Stimulated activated effector memory CD8-positive, alpha-beta T cell treated with anti-CD3 and anti-CD28 coated beads, Interleukin-12 subunit alpha, Interleukin-12 subunit beta, amount 100 ng/mL, for 72 hours (primary cell): Measurements from ENCODE around the gene NAT16.

Experiments
- ATAC-seq: fragments of 150-1000 bp; cut with Tn5 transposase; 2 replicates; pipeline ENCODE4 v1.10.0; 2021
- DNase-seq, 2 donors: peaks; one replicate each; pipeline ENCODE4 v3.0.0; 2021 to 2022; ENCODE audit warnings: low spot score in 2 of 2
- H3K27ac Mint-ChIP-seq: one replicate; pipeline ENCODE4 v1.8.0; 2022; ENCODE audit warnings: mild to moderate bottlenecking, mixed read lengths
- H3K36me3 Mint-ChIP-seq: one replicate; pipeline ENCODE4 v1.8.0; 2022; ENCODE audit warnings: mild to moderate bottlenecking, mixed read lengths
- H3K4me1 Mint-ChIP-seq: one replicate; pipeline ENCODE4 v1.8.0; 2022; ENCODE audit warnings: mixed read lengths
- H3K4me3 Mint-ChIP-seq: one replicate; pipeline ENCODE4 v1.8.0; 2022; ENCODE audit warnings: mild to moderate bottlenecking, mixed read lengths
- H3K9me3 Mint-ChIP-seq: one replicate; pipeline ENCODE4 v1.8.0; 2022; ENCODE audit warnings: mixed read lengths

Gene NAT16

GRCh38 chr7:101159696-101160674, 20.1 kb downstream of the NAT16 start:
- Mint-ChIP-seq H3K27ac (no peak overlapping the region), H3K9me3 (no peaks in the 10 kb centered on the region), H3K36me3 (peaks cover 45% of the 10 kb centered on the region), H3K4me1 (peaks cover 13% of the 10 kb centered on the region), H3K4me3 (no peak overlapping the region)
- ATAC-seq = no peak
- DNase-seq = no peak

GRCh38 chr7:101156866-101157589, 23.1 kb downstream of the NAT16 start:
- H3K36me3 Mint-ChIP-seq = peaks cover 41% of the 10 kb centered on the region
- DNase-seq (no peak), ATAC-seq (no peak)
- H3K4me1 Mint-ChIP-seq = peaks cover 17% of the 10 kb centered on the region
- no peaks in the 10 kb centered on the region for H3K9me3 Mint-ChIP-seq
- H3K27ac Mint-ChIP-seq = no peak overlapping the region
- no peak overlapping the region for H3K4me3 Mint-ChIP-seq

DNA sequence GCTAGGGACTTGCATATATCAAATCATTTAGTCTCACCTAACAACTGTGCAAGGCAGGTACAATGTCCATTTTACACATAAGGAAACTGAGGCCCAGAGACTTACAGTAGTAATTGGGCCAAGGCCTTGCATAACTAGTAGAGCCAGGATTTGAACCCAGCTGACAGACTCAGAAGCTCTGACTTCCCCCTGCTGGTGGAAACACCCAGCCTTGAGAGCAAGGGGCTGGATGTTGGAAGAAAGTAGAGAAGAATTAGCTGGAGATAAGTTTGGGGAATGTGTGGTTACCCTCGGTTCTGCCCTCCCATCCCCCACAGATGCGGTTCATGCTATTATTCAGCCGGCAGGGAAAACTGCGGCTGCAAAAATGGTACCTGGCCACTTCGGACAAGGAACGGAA, 23.8 kb downstream of the NAT16 start:
- peaks cover 17% of the 10 kb centered on the region for H3K4me1 Mint-ChIP-seq
- no peak overlapping the region for H3K4me3 Mint-ChIP-seq
- no peak for DNase-seq
- no peak for ATAC-seq
- peaks cover 41% of the 10 kb centered on the region for H3K36me3 Mint-ChIP-seq
- no peak overlapping the region for H3K27ac Mint-ChIP-seq
- H3K9me3 Mint-ChIP-seq = no peaks in the 10 kb centered on the region

GRCh38 chr7:101155303-101155702, 24.8 kb downstream of the NAT16 start:
- Mint-ChIP-seq H3K27ac (peak overlapping the region; percentile 0), H3K4me1 (peaks cover 17% of the 10 kb centered on the region), H3K9me3 (no peaks in the 10 kb centered on the region), H3K36me3 (peaks cover 34% of the 10 kb centered on the region), H3K4me3 (peak overlapping the region; percentile 74)
- DNase-seq (no peak), ATAC-seq (no peak)

DNA sequence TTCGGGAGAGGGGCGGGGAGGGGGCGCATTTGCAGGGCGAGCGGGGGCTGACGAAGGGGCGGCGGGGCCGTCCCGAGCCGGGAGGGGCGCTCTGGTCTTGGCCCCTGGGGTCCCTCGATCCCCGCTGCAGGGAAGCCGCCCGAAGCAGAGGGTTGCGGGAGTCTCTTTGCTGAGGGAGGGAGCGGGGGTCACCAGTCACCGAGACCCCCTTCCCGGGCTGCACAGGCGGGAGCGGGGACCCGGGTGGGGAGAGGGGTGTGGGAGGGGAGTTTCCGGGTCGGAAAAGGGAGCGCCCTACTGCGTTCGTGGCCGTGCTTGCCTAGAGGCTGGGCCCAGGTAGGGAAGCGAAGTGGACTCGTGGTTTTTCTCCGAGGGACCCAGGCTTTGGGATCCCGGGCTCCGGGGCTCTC, 25.4 kb downstream of the NAT16 start:
- peaks cover 28% of the 10 kb centered on the region for H3K36me3 Mint-ChIP-seq
- no peak for DNase-seq
- H3K4me1 Mint-ChIP-seq = peaks cover 17% of the 10 kb centered on the region
- no peaks in the 10 kb centered on the region for H3K9me3 Mint-ChIP-seq
- peak overlapping the region; percentile 74 for H3K4me3 Mint-ChIP-seq
- peak; percentile 45 for ATAC-seq
- H3K27ac Mint-ChIP-seq = peak overlapping the region; percentile 90

DNA sequence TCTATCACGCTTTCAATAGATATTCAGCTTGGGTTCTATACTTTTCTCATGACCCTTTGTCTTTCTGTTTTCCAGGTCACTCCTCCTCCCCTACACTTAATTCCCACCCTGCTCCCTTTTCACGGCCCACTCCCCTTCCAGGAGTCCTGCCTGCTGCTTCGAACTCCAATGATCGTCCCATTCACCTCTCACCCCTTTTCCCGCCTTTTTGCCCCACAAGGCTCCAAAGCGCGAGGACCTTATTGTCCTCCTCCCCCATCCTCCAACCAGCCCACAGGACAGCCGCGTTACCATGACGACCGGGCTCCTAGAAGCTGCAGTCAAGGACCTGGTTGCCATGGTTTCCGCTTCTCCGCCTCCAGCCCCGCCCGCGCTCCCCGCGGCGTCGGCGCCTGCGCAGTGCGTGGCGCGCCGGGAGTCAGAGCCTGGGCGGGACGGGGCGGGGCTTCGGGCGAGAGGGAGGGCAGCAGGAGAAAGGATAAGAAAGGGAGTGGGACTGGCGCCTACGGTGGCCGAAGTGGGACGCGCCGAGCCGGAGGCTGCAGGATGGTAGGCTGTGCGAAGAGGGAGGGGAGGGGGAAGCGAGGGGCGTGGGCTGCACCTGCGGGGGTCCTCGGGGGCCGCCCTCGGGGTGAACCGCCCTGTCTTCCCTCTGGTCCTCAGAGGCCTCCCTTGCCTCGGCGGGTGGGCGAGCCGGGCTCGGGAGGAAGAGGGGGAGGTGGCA, 26.0 kb downstream of the NAT16 start, which contains the start of gene AP1S1:
Gene AP1S1 (plus strand): TSS at position 508 of the 724 bp plus-strand sequence. CDS start 39 bp downstream, at position 547.
- H3K27ac Mint-ChIP-seq = peak within 1 kb of the TSS; percentile 90
- H3K4me3 Mint-ChIP-seq = peak within 1 kb of the TSS; percentile 74
- H3K9me3 Mint-ChIP-seq = no peaks in the 10 kb centered on the region
- ATAC-seq (peak; percentile 91), DNase-seq (peak; percentile 77 to 92)
- H3K4me1 Mint-ChIP-seq = peaks cover 17% of the 10 kb centered on the region
- peaks cover 22% of the 10 kb centered on the region for H3K36me3 Mint-ChIP-seq

DNA sequence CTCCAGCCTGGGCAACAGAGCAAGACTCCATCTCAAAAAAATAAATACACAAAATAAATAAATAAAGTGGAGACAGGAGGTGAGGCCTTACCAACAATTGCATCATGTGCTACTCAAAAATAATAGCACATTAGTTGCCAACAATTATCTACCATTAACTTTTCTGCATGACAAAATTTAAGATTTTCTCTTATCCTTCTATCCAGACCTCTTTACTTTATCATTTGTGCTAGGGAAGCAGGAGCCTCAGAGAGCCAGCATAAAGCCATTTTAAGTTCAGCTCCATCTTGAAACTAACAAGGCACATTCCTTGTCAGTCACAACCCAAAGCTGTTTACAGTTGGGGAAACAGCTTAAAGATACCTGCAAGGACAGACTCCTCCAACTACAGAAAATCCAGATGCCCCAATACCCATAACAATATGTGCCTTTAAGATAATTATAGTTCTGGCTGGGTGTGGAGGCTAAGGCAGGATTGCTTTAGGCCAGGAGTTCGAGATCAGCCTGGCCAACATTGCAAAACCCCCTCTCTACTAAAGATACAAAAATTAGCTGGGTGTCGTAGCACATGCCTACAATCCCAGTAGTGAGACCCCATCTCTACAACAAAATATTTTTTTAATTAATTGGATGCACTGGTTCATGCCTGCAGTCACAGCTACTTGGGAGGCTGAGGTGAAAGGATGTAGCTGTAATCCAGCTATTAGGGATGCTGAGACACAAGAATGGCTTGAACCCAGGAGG, 28.0 kb downstream of the NAT16 start:
- Mint-ChIP-seq H3K4me1 (peaks cover 24% of the 10 kb centered on the region), H3K4me3 (no peak overlapping the region), H3K27ac (no peak overlapping the region), H3K9me3 (no peaks in the 10 kb centered on the region), H3K36me3 (peaks cover 9% of the 10 kb centered on the region)
- no peak for DNase-seq
- no peak for ATAC-seq

DNA sequence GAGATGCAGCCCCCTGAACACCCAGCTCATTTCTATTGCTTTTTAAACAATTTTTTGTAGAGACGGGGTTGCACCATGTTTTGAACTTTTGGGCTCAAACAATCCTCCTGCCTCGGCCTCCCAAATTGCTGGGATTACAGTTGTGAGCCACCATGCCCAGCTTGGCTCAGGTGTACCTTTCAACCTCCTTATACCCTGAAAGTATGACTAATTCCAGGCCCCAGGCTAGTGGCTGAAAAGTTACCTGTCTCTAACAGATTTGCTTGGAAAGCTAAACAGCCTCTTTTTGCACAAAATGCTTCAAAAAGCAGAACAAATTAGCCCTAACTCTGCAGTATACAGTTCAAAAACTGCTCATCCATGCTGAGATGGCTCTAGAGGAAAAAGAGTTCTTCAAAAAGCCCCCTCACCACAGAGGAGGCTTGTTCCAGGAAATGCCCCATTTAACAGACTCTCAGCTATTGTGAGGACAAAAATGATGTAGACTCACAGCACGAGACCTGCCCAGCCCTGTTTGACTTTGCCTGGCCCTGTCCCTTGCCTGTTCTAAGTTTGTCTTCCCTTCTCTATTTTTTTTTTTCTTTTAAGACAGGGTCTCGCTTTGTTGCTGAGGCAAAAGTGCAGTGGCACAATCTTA, 39.2 kb downstream of the NAT16 start:
- H3K4me1 Mint-ChIP-seq = peaks cover 44% of the 10 kb centered on the region
- ATAC-seq (no peak), DNase-seq (no peak)
- no peak overlapping the region for H3K27ac Mint-ChIP-seq
- H3K4me3 Mint-ChIP-seq = no peak overlapping the region
- no peaks in the 10 kb centered on the region for H3K9me3 Mint-ChIP-seq
- H3K36me3 Mint-ChIP-seq = no peaks in the 10 kb centered on the region

- no peak for ATAC-seq
- Mint-ChIP-seq H3K4me3 (no peak overlapping the region), H3K9me3 (no peaks in the 10 kb centered on the region), H3K36me3 (no peaks in the 10 kb centered on the region), H3K27ac (no peak overlapping the region), H3K4me1 (peaks cover 44% of the 10 kb centered on the region)
- no peak for DNase-seq
Observed at GRCh38 chr7:101140339-101140699, 39.8 kb downstream of the NAT16 start.

- peaks cover 46% of the 10 kb centered on the region for H3K4me1 Mint-ChIP-seq
- H3K36me3 Mint-ChIP-seq = no peaks in the 10 kb centered on the region
- DNase-seq (peak; percentile 34 to 82), ATAC-seq (peak; percentile 93)
- H3K4me3 Mint-ChIP-seq = peak overlapping the region; percentile 40
- H3K27ac Mint-ChIP-seq = peak overlapping the region; percentile 76
- H3K9me3 Mint-ChIP-seq = no peaks in the 10 kb centered on the region
Observed at GRCh38 chr7:101138213-101138870, 41.8 kb downstream of the NAT16 start.

DNA sequence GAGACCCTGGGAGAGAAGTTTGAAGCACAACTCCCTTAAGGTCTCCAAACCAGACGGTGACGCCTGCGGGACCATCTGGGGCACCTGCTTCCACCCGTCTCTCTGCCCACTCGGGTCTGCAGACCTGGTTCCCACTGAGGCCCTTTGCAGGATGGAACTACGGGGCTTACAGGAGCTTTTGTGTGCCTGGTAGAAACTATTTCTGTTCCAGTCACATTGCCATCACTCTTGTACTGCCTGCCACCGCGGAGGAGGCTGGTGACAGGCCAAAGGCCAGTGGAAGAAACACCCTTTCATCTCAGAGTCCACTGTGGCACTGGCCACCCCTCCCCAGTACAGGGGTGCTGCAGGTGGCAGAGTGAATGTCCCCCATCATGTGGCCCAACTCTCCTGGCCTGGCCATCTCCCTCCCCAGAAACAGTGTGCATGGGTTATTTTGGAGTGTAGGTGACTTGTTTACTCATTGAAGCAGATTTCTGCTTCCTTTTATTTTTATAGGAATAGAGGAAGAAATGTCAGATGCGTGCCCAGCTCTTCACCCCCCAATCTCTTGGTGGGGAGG, 42.4 kb downstream of the NAT16 start:
- ATAC-seq = no peak

GRCh38 chr7:101134399-101134980, 45.6 kb downstream of the NAT16 start:
- ATAC-seq (no peak), DNase-seq (no peak)
- no peak overlapping the region for H3K27ac Mint-ChIP-seq
- H3K9me3 Mint-ChIP-seq = no peaks in the 10 kb centered on the region
- H3K36me3 Mint-ChIP-seq = peaks cover 4% of the 10 kb centered on the region
- H3K4me1 Mint-ChIP-seq = peaks cover 37% of the 10 kb centered on the region
- H3K4me3 Mint-ChIP-seq = no peak overlapping the region

More for the DNA sequence above, 42.4 kb downstream of the NAT16 start:
- Mint-ChIP-seq H3K27ac (peak overlapping the region; percentile 76), H3K4me3 (peak overlapping the region; percentile 40), H3K36me3 (no peaks in the 10 kb centered on the region), H3K4me1 (peaks cover 44% of the 10 kb centered on the region), H3K9me3 (no peaks in the 10 kb centered on the region)
- DNase-seq = peak in 1 of 2 donors; percentile 51

- Mint-ChIP-seq H3K27ac (no peak overlapping the region), H3K4me1 (peaks cover 37% of the 10 kb centered on the region), H3K4me3 (no peak overlapping the region), H3K9me3 (no peaks in the 10 kb centered on the region), H3K36me3 (peaks cover 4% of the 10 kb centered on the region)
- DNase-seq (no peak), ATAC-seq (no peak)
Observed at GRCh38 chr7:101133621-101134398, 46.3 kb downstream of the NAT16 start.
